Parathyroid adenoma (tissue), 2 donors: ENCODE data around the gene PCCB.

Experiments
- H2AFZ ChIP-seq: fragments of 300-600 bp; sonication (generic); one replicate; pipeline ENCODE4 v1.7.0; 2017; ENCODE audit warnings: antibody characterized with exemption, mild to moderate bottlenecking
- H3K27ac ChIP-seq: fragments of 300-600 bp; sonication (generic); one replicate; pipeline ENCODE4 v1.7.0; 2017
- H3K27me3 ChIP-seq: fragments of 300-600 bp; sonication (generic); one replicate; pipeline ENCODE4 v1.7.0; 2017; ENCODE audit warnings: low read length; ENCODE audit not compliant: control insufficient read depth, insufficient read depth
- H3K36me3 ChIP-seq: fragments of 300-600 bp; sonication (generic); one replicate; pipeline ENCODE4 v1.7.0; 2017; ENCODE audit warnings: low read length; ENCODE audit not compliant: control insufficient read depth, insufficient read depth
- H3K4me1 ChIP-seq: fragments of 300-600 bp; sonication (generic); one replicate; pipeline ENCODE4 v1.7.0; 2017; ENCODE audit warnings: control low read depth
- H3K4me2 ChIP-seq: fragments of 300-600 bp; sonication (generic); one replicate; pipeline ENCODE4 v1.7.0; 2017; ENCODE audit warnings: low read length
- H3K4me3 ChIP-seq: fragments of 300-600 bp; sonication (generic); one replicate; pipeline ENCODE4 v1.7.0; 2017; ENCODE audit warnings: low read depth, low read length
- H3K79me2 ChIP-seq: fragments of 300-600 bp; sonication (generic); one replicate; pipeline ENCODE4 v1.7.0; 2017; ENCODE audit warnings: control low read depth
- H3K9ac ChIP-seq: fragments of 300-600 bp; sonication (generic); one replicate; pipeline ENCODE4 v1.7.0; 2017; ENCODE audit warnings: mild to moderate bottlenecking
- H3K9me3 ChIP-seq: fragments of 300-600 bp; sonication (generic); one replicate; pipeline ENCODE4 v1.7.0; 2017; ENCODE audit warnings: low read length; ENCODE audit not compliant: control insufficient read depth
- TF ChIP-seq, protein P1 (sequence below): fragments of 300-600 bp; sonication (generic); IDR thresholded peaks from one replicate; pipeline ENCODE4 v1.7.0; 2017; ENCODE audit warnings: antibody characterized with exemption, mild to moderate bottlenecking
- donor health status: primary hyperparathyroidism.

PCCB gene

DNA sequence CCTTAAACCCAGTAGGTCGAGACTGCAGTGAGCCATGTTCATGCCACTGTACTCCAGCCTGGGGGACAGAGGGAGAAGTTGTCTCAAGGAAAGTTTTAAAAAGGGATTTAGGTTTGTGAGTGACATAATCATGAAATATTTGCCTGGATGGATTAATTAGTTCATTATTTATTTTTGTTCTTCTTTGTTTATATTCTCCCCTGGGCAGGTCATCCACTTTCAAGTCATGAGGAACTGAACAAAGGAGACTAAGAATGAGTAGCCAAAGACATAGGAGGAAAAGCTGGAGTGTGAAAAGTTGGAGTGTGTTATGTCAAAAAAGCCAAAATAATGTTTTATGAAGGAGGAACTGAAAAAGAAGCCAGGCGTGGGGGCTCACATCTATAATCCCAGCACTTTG lies 17.7 kb upstream of the PCCB start:
- Histone ChIP-seq H3K4me3 (no peak overlapping the region), H3K79me2 (no peaks in the 10 kb centered on the region), H3K9me3 (no peaks in the 10 kb centered on the region), H3K36me3 (no peaks in the 10 kb centered on the region), H3K27me3 (no peaks in the 10 kb centered on the region), H3K4me2 (no peak overlapping the region), H3K4me1 (no peaks in the 10 kb centered on the region), H3K27ac (no peak overlapping the region), H3K9ac (no peak overlapping the region), H2AFZ (no peak overlapping the region)
- TF ChIP-seq, protein P1, sequence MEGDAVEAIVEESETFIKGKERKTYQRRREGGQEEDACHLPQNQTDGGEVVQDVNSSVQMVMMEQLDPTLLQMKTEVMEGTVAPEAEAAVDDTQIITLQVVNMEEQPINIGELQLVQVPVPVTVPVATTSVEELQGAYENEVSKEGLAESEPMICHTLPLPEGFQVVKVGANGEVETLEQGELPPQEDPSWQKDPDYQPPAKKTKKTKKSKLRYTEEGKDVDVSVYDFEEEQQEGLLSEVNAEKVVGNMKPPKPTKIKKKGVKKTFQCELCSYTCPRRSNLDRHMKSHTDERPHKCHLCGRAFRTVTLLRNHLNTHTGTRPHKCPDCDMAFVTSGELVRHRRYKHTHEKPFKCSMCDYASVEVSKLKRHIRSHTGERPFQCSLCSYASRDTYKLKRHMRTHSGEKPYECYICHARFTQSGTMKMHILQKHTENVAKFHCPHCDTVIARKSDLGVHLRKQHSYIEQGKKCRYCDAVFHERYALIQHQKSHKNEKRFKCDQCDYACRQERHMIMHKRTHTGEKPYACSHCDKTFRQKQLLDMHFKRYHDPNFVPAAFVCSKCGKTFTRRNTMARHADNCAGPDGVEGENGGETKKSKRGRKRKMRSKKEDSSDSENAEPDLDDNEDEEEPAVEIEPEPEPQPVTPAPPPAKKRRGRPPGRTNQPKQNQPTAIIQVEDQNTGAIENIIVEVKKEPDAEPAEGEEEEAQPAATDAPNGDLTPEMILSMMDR = no peak

DNA sequence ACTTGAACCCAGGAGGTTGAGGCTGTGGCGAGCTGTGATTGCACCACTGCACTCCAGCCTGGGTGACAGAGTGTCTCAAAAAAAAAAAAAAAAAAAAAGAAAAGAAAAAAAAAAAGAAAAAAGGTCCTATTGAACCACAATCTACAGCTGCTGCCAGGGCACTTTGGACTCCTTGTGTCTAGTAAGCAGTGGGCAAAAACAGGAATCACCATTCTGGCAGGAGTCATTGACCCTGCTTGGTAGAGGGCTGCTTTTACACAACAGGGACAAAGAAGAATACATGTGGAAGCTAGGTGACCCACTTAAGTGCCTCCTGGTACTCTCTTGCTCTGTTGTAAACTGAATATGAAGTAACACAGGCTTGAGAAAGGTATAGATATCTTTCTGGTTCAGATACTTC lies 14.6 kb upstream of the PCCB start:
- no peaks in the 10 kb centered on the region for H3K27me3 ChIP-seq

GRCh38 chr3:136236109-136236508 lies 14.0 kb upstream of the PCCB start:
- no peak overlapping the region for H2AFZ ChIP-seq
- H3K4me1 ChIP-seq = no peaks in the 10 kb centered on the region
- H3K9me3 ChIP-seq = no peaks in the 10 kb centered on the region
- no peaks in the 10 kb centered on the region for H3K79me2 ChIP-seq
- no peak overlapping the region for H3K27ac ChIP-seq
- TF ChIP-seq, protein P1 = no peak
- no peaks in the 10 kb centered on the region for H3K36me3 ChIP-seq
- H3K9ac ChIP-seq = no peak overlapping the region
- no peak overlapping the region for H3K4me3 ChIP-seq
- no peaks in the 10 kb centered on the region for H3K27me3 ChIP-seq
- no peak overlapping the region for H3K4me2 ChIP-seq

More for the DNA sequence above, 14.6 kb upstream of the PCCB start:
- Histone ChIP-seq H3K79me2 (no peaks in the 10 kb centered on the region), H3K4me2 (no peak overlapping the region), H3K4me1 (no peaks in the 10 kb centered on the region), H3K36me3 (no peaks in the 10 kb centered on the region), H3K9me3 (no peaks in the 10 kb centered on the region), H3K4me3 (no peak overlapping the region), H2AFZ (no peak overlapping the region), H3K9ac (no peak overlapping the region), H3K27ac (no peak overlapping the region)
- TF ChIP-seq, protein P1 = no peak

GRCh38 chr3:136237103-136237502 lies 13.0 kb upstream of the PCCB start:
- Histone ChIP-seq H3K79me2 (no peaks in the 10 kb centered on the region), H3K4me2 (no peak overlapping the region), H3K27ac (no peak overlapping the region), H3K36me3 (no peaks in the 10 kb centered on the region), H3K4me3 (no peak overlapping the region), H3K9ac (no peak overlapping the region), H3K9me3 (no peaks in the 10 kb centered on the region), H2AFZ (no peak overlapping the region), H3K27me3 (no peaks in the 10 kb centered on the region), H3K4me1 (no peaks in the 10 kb centered on the region)
- TF ChIP-seq, protein P1 = no peak

- no peak overlapping the region for H3K27ac ChIP-seq
- no peaks in the 10 kb centered on the region for H3K4me1 ChIP-seq
- no peak overlapping the region for H3K9ac ChIP-seq
- H3K9me3 ChIP-seq = no peaks in the 10 kb centered on the region
- H3K36me3 ChIP-seq = no peaks in the 10 kb centered on the region
- H2AFZ ChIP-seq = no peak overlapping the region
- H3K4me3 ChIP-seq = no peak overlapping the region
- no peak overlapping the region for H3K4me2 ChIP-seq
- TF ChIP-seq, protein P1 = no peak
- H3K79me2 ChIP-seq = no peaks in the 10 kb centered on the region
- H3K27me3 ChIP-seq = no peaks in the 10 kb centered on the region
Observed at GRCh38 chr3:136237961-136238649, 12.0 kb upstream of the PCCB start.
